ENCODE measurements around the gene B4GALT7.

- TF ChIP-seq, protein P1, sequence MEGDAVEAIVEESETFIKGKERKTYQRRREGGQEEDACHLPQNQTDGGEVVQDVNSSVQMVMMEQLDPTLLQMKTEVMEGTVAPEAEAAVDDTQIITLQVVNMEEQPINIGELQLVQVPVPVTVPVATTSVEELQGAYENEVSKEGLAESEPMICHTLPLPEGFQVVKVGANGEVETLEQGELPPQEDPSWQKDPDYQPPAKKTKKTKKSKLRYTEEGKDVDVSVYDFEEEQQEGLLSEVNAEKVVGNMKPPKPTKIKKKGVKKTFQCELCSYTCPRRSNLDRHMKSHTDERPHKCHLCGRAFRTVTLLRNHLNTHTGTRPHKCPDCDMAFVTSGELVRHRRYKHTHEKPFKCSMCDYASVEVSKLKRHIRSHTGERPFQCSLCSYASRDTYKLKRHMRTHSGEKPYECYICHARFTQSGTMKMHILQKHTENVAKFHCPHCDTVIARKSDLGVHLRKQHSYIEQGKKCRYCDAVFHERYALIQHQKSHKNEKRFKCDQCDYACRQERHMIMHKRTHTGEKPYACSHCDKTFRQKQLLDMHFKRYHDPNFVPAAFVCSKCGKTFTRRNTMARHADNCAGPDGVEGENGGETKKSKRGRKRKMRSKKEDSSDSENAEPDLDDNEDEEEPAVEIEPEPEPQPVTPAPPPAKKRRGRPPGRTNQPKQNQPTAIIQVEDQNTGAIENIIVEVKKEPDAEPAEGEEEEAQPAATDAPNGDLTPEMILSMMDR (IDR thresholded peaks at IDR 0.05; ENCODE audit: insufficient read depth, low read length, poor library complexity, severe bottlenecking), result no peak
- no peak for TF ChIP-seq EZH2phosphoT487 (conservative IDR thresholded peaks at IDR 0.05; ENCODE audit: low read length)
These were observed 7.0 kb upstream of the B4GALT7 start for GRCh38 chr5:177592905-177593304.
